NCI-H2196 (cell line): ENCODE measurements around the gene ABCE1.
"Not testable (repeated sequence)": the region's sequence is repeated elsewhere in the genome, so short reads cannot be mapped to it uniquely, and the experiment has no call there.

Source experiments
- DNase-seq: peaks from one replicate; lab custom pipeline; 2025; ENCODE audit not compliant: unreplicated experiment; lab: John Stamatoyannopoulos, UW

Gene ABCE1

GRCh38 chr4:145101091-145101490 lies 3.0 kb downstream of the ABCE1 start:
- DNase-seq, result no peak

- no peak for DNase-seq
Observed at GRCh38 chr4:145102619-145103018, 4.5 kb downstream of the ABCE1 start.

DNA sequence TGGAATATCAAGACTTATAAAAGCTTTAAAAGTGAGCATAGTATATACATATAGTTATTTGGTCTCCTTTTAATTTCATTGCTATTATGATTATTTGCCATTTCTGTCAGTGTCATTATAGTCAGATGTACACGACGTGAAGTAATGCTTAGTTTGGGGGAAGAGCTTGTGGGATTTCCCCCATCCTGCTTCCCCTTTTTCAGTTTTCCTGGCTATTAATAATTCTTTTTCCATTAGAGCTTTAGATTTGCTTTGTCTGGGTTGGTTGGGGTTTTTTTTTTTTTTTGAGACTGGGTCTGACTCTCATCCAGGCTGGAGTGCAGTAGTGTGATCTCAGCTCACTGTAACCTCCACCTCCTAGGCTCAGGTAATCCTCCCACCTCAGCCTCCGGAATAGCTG lies 5.4 kb downstream of the ABCE1 start:
- no peak for DNase-seq

DNA sequence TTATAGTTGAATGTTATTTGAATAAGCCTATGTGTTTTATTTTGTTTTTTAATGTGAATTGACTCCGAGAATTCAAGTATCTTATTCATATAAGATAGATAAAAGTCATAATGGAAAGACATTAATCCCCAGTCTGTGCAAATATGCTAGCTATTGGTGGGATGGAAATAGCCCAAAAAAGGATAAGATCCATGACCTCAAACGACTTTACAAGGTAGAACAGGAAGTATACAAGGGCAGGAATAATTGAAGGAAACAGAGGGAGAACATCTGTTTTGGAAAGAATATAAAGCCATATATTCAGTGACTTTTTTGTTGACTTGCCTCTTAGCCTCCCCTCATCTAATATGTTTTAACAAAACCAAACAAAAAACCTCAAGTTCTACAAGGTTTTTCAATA lies 9.0 kb downstream of the ABCE1 start:
- no peak for DNase-seq

GRCh38 chr4:145108128-145108527 lies 10.0 kb downstream of the ABCE1 start:
- DNase-seq, result no peak

DNA sequence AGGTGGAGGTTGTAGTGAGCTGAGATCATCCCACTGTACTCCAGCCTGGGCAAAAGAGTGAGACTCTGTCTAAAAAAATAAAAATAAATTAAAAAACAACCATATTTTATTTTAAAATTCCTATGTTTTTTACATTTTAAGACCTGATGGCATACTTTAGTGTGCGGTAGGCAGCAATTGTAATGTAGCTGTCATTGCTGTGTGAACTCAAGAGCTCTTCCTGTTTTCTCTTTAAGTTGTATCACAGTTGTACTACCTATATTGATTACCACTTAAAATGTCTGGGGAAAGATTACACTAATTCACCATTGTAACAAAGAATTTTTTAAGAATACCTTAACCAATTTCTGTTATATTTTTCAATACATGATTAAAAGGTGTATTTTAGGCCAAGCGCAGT lies 27.3 kb downstream of the ABCE1 start:
- no peak for DNase-seq

DNA sequence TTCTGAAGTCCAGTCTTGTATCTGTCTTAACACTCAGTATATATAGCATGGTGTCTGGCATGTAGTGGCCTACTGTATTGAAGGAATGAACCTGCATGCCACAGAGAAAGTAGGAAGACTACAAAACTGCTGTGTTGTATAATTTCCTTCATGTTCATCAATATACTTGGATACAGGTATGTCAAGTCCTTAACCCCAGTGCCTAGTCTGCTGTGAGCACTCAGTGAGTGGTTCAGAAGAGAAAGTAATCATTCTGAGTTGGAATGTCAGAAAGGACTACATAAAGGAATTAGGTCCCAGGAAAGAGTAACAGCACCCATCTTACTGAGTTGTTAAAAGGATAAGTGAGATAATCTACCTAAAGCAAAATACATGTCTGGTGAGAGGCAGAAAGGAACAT lies 32.0 kb downstream of the ABCE1 start:
- DNase-seq, result no peak

GRCh38 chr4:145130788-145131399 lies 32.8 kb downstream of the ABCE1 start:
- DNase-seq, result no peak

DNA sequence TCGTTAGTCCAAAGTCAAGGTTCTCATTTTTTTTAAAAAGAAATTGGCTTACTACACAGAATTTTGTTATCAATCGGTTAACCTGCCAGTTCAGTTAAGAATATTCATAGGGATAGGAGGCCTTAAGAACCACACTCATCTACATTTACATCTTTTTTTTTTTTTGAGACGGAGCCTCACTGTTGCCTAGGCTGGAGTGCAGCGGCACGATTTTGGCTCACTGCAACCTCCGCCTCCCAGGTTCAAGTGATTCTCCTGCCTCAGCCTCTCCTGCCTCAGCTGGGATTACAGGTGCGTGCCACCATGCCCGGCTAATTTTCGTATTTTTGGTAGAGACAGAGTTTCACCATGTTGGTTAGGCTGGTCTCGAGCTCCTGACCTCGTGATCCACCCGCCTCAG lies 33.7 kb downstream of the ABCE1 start:
- DNase-seq, result no peak

DNA sequence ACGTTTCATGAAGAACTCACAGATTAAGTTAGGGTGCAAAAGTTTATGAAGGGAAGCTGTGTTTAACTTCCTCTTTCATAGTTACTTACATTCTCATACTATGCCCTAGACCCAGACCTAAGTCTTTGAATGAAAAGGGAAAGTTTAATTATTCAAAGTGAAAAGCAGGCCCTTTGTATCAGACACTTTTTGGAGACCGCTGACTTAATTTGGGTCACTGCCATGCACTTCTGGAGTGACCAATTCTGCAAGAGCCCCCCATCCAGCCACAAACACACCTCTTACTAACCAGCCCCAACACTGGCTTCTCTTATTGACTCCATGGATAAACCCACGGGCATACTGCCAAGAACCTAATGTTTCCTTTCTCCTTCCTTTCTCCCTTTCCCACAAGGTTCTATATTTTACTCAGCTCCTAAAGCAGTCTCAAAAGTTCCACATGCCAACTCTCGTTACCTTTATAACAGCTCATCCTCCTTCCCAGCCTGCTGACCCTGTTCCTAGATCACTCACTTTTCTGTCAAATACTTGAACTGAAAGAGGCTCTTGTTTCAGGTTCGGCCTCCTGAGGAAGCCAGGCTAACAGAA lies 34.5 kb downstream of the ABCE1 start:
- no peak for DNase-seq

DNA sequence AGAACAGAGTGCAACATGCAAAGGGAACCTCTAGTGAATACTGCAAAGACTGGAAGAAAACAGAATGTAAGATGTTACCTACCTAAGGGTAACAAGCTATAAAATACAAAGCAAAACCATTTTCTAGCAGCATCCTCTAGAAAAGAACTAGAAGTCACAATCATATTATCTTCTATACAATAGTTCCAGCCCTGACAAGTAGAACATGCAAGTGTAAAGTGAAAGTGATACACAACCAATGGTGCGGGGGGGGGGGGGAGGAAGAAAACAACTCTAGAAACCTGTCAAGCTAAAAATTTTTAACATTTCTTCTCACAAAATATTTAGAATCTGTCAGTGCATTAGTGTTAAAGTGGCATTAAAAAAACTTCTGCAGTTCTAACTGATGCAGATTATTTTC lies 38.1 kb downstream of the ABCE1 start:
- not testable (repeated sequence) for DNase-seq

DNA sequence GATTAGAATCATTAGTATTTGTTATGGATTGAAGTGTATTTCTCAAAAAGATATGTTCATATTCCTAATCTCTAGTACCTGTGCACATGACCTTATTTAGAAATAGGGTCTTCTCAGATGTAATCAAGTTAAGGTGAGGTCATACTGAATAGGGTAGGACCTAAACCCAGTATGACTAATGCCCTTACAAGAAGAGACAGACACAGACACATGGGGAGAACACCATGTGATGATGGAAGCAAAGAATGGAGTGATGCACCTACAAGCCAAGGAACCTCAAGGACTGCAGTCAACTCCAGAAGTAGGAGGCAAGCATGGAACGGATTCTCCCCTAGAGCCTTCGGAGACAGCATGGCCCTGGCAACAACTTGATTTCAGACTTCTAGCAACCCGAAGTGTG lies 50.9 kb downstream of the ABCE1 start:
- no peak for DNase-seq

DNA sequence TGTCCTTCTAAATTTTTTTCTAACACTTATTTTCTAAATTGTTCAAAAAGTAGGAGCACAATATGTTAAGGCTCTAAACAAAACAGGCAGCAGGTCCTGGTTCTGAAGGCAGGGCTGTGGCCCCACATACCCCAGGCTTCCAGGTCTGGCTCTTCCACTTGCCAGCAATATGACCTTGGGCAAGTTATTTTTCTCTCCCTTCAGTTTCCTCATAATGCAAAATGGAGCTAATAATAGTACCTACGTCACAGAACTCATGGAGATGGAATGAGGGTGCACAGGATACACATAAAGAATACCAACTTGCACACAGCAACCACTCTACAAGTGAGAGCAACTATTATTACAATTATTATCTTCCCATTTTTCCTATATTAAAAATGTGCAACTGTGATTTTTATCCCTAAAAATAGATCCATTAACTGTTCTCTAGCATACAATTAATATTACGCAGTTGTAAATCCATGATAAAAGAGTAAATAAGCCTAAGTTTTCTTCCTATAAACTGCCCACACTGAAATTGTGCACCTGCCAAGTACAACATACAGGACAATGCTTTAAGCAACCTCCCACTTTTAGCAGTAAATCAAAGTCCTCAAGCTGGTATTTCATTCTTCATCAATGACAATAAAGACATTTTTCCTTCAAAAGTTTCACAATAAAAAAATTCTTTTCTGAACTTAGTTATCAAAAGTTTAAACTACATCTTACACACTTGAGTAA lies 55.2 kb downstream of the ABCE1 start:
- DNase-seq, result no peak

GRCh38 chr4:145153904-145154298 lies 55.8 kb downstream of the ABCE1 start:
- DNase-seq, result no peak

GRCh38 chr4:145154573-145154972 lies 56.5 kb downstream of the ABCE1 start:
- no peak for DNase-seq

- DNase-seq, result no peak
Observed at GRCh38 chr4:145155268-145155870, 57.3 kb downstream of the ABCE1 start.

- no peak for DNase-seq
Observed at GRCh38 chr4:145156986-145157385, 58.9 kb downstream of the ABCE1 start.

DNA sequence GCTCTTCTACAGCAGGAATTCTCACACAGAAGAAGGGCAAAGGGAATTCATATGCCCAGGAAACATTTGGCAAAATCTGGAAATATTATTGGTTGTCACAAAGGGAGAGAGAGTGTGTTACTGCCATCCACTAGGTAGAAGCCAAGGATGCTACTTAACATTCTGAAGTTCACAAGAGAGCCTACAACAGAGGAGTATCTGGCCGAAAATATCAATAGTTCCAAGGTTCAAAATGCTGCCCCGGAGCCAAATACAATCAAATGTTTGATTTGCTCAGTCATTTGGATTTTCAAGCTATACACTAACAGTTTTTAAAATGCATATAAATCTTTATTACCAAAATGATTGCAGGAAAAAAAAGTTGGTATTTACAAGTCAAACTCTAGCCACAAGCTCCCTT lies 63.4 kb downstream of the ABCE1 start:
- no peak for DNase-seq

GRCh38 chr4:145167887-145168286 lies 69.8 kb downstream of the ABCE1 start:
- DNase-seq, result no peak

- no peak for DNase-seq
Observed at GRCh38 chr4:145168581-145169187, 70.6 kb downstream of the ABCE1 start.

GRCh38 chr4:145170223-145170622 lies 72.1 kb downstream of the ABCE1 start:
- DNase-seq, result no peak

DNA sequence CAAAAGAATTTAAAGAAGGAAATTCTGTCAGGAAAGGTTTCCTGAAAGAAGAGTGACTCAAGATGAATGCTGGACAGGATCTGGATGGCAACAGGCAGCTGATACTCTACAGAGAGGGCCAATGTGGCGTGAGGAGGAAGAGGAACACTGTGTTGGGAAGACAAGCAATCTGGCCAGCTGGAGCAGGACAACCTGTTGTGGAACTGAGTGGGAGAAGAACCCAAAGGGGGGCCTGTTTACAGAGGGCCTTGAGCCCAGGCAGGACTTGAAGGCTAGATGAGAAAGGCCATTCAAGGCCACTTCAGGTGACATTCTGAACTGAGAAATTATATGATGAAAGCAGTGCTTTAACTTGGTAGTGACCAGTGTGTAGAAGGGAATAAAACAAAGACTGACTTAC lies 73.8 kb downstream of the ABCE1 start:
- DNase-seq, result no peak
